HG02642 (cell line): Measurements from ENCODE around the gene IRX5.

Source experiments
- ATAC-seq: cut with Tn5 transposase; IDR thresholded peaks from one replicate; pipeline ENCODE4 v1.9.1; 2021; ENCODE audit warnings: mild to moderate bottlenecking; ENCODE audit not compliant: unreplicated experiment, poor library complexity

The IRX5 gene

GRCh38 chr16:54942353-54942943 lies 11.8 kb downstream of the IRX5 start:
- ATAC-seq, result no peak

GRCh38 chr16:54944002-54944401 lies 13.3 kb downstream of the IRX5 start:
- no peak for ATAC-seq

GRCh38 chr16:54945063-54945462 lies 14.4 kb downstream of the IRX5 start:
- no peak for ATAC-seq

- no peak for ATAC-seq
Measured at GRCh38 chr16:54946909-54947308, 16.2 kb downstream of the IRX5 start.

- ATAC-seq, result no peak
Measured at GRCh38 chr16:54947616-54948015, 17.0 kb downstream of the IRX5 start.

GRCh38 chr16:54952195-54952594 lies 21.5 kb downstream of the IRX5 start:
- no peak for ATAC-seq

- ATAC-seq, result no peak
Measured at GRCh38 chr16:54953461-54953860, 22.8 kb downstream of the IRX5 start.

- ATAC-seq, result no peak
Measured at GRCh38 chr16:54954220-54954619, 23.6 kb downstream of the IRX5 start.

GRCh38 chr16:54955757-54956156 lies 25.1 kb downstream of the IRX5 start:
- ATAC-seq, result no peak

- ATAC-seq, result no peak
Measured at GRCh38 chr16:54957403-54958166, 26.9 kb downstream of the IRX5 start.

GRCh38 chr16:54962045-54962444 lies 31.4 kb downstream of the IRX5 start:
- ATAC-seq, result no peak

- no peak for ATAC-seq
Measured at GRCh38 chr16:54964239-54964638, 33.6 kb downstream of the IRX5 start.

GRCh38 chr16:54965464-54965863 lies 34.8 kb downstream of the IRX5 start:
- ATAC-seq, result no peak

GRCh38 chr16:54968011-54968410 lies 37.3 kb downstream of the IRX5 start:
- ATAC-seq, result no peak

GRCh38 chr16:54968784-54969183 lies 38.1 kb downstream of the IRX5 start:
- ATAC-seq, result no peak

- no peak for ATAC-seq
Measured at GRCh38 chr16:54970016-54970415, 39.4 kb downstream of the IRX5 start.

GRCh38 chr16:54974367-54974766 lies 43.7 kb downstream of the IRX5 start:
- ATAC-seq, result no peak

- no peak for ATAC-seq
Measured at GRCh38 chr16:54976651-54977200, 46.1 kb downstream of the IRX5 start.

- ATAC-seq, result no peak
Measured at GRCh38 chr16:54977211-54977610, 46.5 kb downstream of the IRX5 start.

- no peak for ATAC-seq
Measured at GRCh38 chr16:54980821-54981220, 50.2 kb downstream of the IRX5 start.
